GM19438 (cell line): ENCODE results near the gene PTPRE.

ENCODE experiments used
- ATAC-seq: cut with Tn5 transposase; IDR thresholded peaks from one replicate; pipeline ENCODE4 v1.9.1; 2021; ENCODE audit warnings: low read depth; ENCODE audit not compliant: unreplicated experiment

Gene PTPRE

DNA sequence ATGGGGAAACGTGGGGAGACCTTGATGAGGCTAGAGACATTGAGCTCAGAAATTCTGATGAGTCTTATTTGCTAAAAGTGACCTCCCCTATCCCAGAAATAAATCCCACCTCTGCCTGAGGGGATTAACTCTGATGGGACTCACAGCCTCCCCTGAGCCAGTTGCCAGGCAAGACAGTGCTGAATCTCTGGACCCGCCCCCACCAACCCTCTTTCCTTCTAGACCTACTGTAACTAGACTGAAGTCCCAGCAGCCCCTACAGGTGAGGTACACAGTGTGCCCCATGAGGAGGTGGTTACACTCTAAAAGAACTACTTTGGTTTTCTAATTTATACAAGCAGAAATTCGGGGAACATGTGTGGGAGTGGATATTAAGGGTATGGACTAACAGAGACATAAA, 42.9 kb downstream of the PTPRE start:
- no peak for ATAC-seq

DNA sequence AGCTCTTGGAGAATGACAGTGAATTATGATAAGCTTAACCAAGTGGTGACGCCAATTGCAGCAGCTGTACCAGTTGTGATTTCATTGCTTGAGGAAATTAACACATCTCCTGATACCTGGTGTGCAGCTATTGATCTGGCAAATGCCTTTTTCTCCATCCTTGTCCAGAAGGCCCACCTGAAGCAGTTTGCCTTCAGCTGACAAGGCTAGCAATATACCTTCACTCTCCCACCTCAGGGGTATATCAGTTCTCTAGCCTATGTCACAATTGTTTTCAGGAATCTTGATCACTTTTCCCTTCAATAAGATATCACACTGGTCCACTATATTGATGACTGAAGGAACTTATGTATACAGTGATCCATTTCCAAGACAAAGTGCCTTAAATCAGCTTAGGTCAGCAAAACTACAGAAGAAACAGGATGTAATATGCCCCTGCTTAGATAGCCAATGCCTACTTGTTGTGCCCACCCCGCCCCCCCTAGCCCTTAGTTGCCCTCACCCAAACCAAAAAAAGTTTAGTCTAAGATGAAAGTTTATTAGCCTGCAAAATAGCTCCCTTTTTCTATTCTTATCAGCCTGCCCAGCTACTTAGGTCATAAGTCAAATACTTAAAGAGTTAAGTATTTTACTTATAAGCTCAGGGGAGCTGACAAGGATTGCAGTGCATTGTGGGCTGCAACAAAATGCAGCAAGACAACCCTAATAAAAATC, 45.1 kb downstream of the PTPRE start:
- no peak for ATAC-seq

- no peak for ATAC-seq
Measured at GRCh38 chr10:127952575-127952869, 45.6 kb downstream of the PTPRE start.

DNA sequence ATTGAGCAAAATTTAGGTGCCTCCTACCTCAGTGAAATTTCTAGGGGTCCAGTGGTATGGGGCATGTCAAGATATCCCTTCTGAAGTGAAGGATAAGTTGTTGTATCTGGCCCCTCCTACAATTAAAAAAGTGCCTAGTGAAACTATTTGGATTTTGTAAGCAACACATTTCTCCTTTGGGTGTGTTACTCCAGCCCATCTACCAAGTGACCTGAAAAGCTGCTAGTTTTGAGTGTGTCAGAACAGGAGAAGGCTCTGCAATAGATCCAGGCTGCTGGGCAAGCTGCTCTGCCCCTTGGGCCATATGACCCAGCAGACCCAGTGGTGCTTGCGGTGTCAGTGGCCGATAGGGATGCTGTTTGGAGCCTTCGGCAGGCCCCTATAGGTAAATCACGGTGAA, 46.0 kb downstream of the PTPRE start:
- no peak for ATAC-seq

GRCh38 chr10:127953876-127954275, 47.0 kb downstream of the PTPRE start:
- ATAC-seq = no peak

DNA sequence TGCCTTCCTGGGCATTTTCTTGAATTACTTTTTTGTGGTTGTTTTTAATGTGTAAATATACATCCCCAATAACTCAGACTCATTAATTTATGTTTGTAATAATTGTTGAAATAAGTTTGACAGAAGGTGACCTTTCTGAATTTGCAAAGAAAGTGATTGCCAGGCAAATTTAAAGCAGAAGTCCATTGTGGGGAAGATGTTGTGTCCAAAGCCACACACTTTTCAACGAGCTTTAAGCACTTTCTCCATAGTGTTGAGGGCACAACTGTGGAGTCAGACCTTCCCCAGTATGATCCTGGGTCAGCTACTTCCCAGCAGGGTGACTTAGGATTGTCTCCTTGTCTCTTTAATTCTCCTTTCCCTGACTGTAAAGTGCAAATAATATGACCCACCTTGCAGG, 52.5 kb downstream of the PTPRE start:
- no peak for ATAC-seq

GRCh38 chr10:127961071-127961470, 54.2 kb downstream of the PTPRE start:
- no peak for ATAC-seq

DNA sequence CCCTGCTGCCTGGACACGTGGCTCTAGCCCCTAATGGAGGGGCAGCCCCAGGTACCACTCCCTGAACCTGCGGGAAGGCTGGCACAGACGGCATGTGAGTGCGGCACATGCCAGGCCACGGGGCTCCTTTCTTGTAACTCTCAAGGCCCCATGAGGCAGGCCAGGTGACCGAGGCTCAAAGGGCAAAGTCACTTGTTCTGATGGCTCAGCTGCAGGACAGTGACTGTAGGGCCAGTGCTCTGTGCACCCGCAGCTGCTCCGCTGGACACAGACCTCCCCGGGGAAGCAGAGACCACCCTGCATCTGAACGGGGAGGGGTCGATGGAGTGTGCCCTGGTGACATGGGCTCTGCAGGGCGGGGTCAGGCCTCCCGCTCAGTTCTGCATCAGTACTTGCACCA, 55.3 kb downstream of the PTPRE start:
- ATAC-seq = no peak

GRCh38 chr10:127963136-127963535, 56.2 kb downstream of the PTPRE start:
- no peak for ATAC-seq

DNA sequence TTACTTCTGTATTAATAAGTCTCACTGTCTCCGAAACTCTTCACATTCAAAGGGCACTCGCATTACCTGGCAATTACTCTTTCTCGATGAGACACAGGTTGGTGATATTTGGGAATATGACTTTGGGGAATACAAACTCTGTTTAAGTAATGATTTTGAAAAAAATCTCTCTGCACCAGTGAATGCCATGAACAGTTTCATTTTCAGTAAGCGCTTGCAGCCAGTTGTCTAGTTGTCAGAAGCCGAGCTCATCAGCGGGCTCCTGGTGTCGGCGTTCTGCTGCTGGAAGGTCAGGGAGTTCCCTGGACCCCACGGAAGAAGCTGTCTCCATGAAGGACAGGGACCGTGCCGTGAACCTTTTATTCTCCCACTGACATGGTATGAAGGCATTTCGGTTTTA, 57.7 kb downstream of the PTPRE start:
- no peak for ATAC-seq

GRCh38 chr10:127966875-127967274, 60.0 kb downstream of the PTPRE start:
- no peak for ATAC-seq

DNA sequence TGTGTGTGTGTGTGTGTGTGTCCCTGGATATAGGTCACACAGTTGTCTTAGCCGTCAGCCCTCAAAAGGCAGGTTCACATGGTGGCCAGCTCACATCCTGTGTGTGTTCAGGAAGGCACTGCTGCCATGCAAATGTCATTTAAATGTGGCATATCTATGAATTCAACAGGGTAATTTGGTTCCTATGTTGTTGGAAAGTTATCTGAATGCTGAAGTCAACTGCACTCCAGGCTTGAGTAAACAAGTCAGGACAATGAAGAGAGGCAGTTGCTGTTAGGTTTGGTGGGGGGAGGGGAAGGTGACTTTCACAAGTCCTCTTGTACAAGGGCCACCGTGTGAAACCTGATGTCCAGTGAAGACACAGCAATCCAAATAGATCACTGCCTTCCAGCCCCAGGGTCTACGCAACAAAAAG, 61.1 kb downstream of the PTPRE start:
- ATAC-seq = no peak

DNA sequence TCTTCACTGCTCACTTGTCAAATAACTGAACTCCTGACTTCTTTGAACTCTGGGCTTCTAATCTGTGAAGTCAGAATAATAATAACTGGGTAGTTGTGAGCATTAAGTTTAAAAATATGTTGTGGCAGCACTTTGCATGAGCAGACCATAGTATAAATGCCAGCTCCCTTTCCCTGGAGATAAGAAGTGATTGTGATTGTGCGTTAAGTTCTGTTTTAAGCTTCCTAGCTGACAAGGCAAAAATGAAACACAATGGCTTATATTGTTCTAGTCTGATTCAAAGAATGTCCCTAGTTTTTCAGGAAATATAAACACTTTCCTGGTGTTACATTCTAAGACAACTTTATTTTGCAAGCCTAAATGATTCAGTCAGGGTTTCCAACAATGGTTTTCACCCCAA, 61.8 kb downstream of the PTPRE start:
- no peak for ATAC-seq

GRCh38 chr10:127971101-127971946, 64.4 kb downstream of the PTPRE start:
- no peak for ATAC-seq

DNA sequence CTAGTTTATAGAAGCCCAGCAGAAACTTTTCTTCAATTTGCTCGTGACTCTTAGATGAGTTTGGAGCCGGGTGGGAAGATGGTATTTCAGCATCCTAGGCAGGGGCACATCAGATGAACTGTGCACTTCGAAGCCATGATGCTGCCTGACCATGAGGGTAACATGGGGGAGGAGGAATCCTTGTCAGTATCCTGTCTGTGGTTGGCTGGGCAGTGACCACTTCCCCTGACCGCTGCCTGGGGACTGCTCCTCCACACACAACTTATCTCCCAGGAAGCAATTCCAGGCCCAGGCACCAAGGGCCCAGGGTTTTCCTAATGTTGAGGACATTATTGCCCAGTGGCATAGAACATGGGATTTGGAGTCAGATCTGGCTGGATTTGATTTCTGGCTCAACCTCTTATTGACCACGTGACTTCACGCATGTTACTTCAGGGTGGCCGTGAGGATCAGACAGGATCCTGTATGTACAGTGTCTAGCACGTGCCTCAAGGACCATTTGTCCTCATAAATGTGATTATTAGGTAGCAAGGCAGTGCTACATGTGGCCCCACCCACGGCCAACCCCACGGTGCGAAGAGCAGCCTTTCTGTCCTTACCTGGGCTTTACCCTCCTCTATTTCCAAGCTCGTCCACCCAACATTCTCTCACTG, 65.2 kb downstream of the PTPRE start:
- ATAC-seq = no peak

- ATAC-seq = no peak
Measured at GRCh38 chr10:127972751-127973357, 66.0 kb downstream of the PTPRE start.

GRCh38 chr10:127973791-127974311, 66.9 kb downstream of the PTPRE start:
- ATAC-seq = no peak

DNA sequence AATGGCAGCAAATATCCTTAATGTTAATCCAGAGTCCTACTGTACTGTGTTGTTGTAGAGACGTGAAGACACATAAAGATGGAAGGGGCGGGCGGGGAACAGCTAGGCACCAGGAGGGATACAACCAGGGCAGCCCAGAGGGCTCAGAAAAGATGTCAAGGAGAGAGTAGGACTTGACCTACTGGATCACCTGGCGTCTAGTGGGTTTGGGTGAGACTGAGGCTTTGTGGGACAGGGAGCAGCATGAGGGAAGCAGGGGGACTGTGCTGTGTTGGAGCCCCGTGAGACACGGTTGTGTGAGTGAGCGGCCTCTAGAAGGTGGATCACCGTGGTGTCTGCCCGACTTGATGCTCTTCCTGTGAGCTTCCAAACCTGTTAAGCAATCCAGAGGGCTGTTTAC, 68.0 kb downstream of the PTPRE start:
- no peak for ATAC-seq

DNA sequence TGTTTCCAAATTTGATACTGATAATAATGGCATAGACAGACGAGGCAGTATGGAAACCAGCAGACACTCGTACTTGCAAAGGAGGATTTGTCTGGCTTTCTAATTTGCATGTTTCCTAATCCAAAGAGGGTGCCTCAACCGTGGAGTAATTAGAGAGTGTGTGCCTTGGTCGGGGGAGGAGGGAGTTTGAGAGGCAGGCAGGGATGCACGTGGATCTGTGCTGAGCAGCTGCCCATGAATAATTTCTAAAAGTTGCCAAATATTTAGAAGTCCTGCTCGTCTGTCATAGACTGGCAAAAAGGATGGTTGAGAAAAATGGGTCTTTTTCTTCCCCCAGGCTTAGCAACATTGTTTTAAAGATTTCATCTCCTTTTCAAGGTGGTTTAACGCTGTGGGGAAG, 69.4 kb downstream of the PTPRE start:
- no peak for ATAC-seq

DNA sequence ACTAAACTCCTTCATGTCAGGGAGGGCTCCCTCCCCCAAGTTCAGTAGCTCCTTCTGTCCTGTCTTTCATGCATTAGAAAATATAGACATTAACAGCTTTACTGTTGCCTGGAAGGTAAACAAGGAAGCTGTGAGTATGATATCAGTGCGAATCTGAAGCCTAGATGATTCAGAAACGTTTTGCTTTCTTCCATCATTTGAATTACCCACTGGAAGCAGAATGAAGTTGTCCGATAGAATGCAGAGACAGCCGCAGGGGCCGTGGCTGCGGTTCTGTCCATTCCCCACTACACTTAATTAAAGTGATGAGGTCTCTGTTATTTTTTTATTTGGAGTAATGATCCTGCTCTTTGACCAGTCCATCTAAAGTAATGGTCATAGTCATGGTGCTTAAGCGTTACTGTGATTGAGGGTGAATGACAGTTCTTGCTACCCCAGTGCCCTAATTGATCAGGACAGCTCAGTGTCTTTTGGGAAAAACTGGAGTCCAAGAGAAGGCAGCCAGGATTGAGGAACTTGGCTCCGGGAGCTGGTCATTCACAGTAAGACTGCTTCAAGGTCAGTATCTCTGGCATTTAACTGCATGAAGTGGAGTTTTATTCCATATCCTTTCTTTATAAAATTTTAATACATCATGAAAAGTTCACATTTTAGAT, 69.9 kb downstream of the PTPRE start:
- ATAC-seq = no peak
